ENCODE measurements around the gene CD302.
"Not testable (repeated sequence)": the region's sequence is repeated elsewhere in the genome, so short reads cannot be mapped to it uniquely, and the experiment has no call there.

Gene CD302

GRCh38 chr2:159748089-159748488, 49.9 kb downstream of the CD302 start:
- no peak for DNase-seq (ENCODE audit: low spot score)

GRCh38 chr2:159745237-159745636, 52.8 kb downstream of the CD302 start:
- not testable (repeated sequence) for DNase-seq (ENCODE audit: low spot score)

GRCh38 chr2:159744363-159744762, 53.6 kb downstream of the CD302 start:
- DNase-seq (ENCODE audit: low spot score), result no peak

- DNase-seq (ENCODE audit: low spot score), result no peak
Measured at GRCh38 chr2:159742846-159743245, 55.2 kb downstream of the CD302 start.

GRCh38 chr2:159738509-159739390, 59.3 kb downstream of the CD302 start:
- DNase-seq (ENCODE audit: low spot score), result no peak

- no peak for DNase-seq (ENCODE audit: low spot score)
Measured at GRCh38 chr2:159737917-159738296, 60.1 kb downstream of the CD302 start.

GRCh38 chr2:159737292-159737916, 60.6 kb downstream of the CD302 start:
- DNase-seq (ENCODE audit: low spot score), result no peak

GRCh38 chr2:159736048-159736447, 62.0 kb downstream of the CD302 start:
- no peak for DNase-seq (ENCODE audit: low spot score)

GRCh38 chr2:159735648-159736047, 62.4 kb downstream of the CD302 start:
- DNase-seq (ENCODE audit: low spot score), result no peak

GRCh38 chr2:159728629-159729028, 69.4 kb downstream of the CD302 start:
- DNase-seq (ENCODE audit: low spot score), result no peak

GRCh38 chr2:159725713-159726112, 72.3 kb downstream of the CD302 start:
- DNase-seq (ENCODE audit: low spot score), result no peak

GRCh38 chr2:159724795-159725572, 73.0 kb downstream of the CD302 start:
- DNase-seq (ENCODE audit: low spot score), result not testable (repeated sequence)

GRCh38 chr2:159722580-159722979, 75.4 kb downstream of the CD302 start:
- no peak for DNase-seq (ENCODE audit: low spot score)

- no peak for DNase-seq (ENCODE audit: low spot score)
Measured at GRCh38 chr2:159720676-159721075, 77.3 kb downstream of the CD302 start.
